Astrocyte (in vitro differentiated cells and primary cell): ENCODE measurements around the gene SORD.
"Not testable (repeated sequence)": the region's sequence is repeated elsewhere in the genome, so short reads cannot be mapped to it uniquely, and the experiment has no call there.

Experiments used
- EZH2 ChIP-seq: IDR thresholded peaks from 2 replicates; pipeline ENCODE4 v1.6.1; 2012; ENCODE audit warnings: mild to moderate bottlenecking, low read length, inconsistent platforms; ENCODE audit not compliant: insufficient read depth
- TF ChIP-seq, protein P1 (sequence below): IDR thresholded peaks from 2 replicates; pipeline ENCODE4 v1.5.1; 2011; ENCODE audit warnings: low read depth, mild to moderate bottlenecking, inconsistent platforms, low read length, moderate library complexity; ENCODE audit not compliant: insufficient read depth

DNA sequence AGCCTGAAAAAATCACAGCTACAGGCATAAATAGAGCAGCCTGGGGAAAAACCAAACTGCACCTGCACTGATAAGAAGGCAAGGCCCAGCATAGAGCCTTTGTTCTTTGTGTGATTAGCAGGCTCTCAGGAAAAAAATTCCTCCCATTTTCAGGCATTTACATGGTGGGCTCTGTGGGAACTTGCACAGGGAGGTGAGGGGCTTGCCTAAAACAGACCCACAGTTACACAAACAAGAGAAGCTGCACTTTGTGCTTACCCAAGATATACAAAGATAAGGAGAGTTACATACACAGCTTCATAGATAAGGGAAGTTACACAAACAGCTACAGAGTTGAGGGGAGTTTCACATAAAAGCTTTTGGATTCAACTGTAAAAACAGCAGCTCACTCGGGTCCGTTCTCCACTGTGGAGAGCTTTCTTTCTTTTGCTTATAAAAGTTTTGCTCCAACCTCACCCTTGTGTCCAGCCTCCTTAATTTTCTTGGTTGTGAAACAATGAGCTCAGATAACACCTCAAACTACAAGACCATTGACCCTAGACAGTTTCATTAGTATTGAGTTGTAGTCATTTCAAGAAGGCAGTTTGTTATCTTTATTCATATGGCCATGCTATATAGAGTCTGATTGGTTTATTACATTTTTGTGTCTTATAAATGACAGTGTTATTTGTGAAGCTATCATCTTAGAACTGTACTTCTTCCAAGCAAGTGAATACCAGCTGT is 43.2 kb upstream of the SORD start:
- TF ChIP-seq, protein P1, sequence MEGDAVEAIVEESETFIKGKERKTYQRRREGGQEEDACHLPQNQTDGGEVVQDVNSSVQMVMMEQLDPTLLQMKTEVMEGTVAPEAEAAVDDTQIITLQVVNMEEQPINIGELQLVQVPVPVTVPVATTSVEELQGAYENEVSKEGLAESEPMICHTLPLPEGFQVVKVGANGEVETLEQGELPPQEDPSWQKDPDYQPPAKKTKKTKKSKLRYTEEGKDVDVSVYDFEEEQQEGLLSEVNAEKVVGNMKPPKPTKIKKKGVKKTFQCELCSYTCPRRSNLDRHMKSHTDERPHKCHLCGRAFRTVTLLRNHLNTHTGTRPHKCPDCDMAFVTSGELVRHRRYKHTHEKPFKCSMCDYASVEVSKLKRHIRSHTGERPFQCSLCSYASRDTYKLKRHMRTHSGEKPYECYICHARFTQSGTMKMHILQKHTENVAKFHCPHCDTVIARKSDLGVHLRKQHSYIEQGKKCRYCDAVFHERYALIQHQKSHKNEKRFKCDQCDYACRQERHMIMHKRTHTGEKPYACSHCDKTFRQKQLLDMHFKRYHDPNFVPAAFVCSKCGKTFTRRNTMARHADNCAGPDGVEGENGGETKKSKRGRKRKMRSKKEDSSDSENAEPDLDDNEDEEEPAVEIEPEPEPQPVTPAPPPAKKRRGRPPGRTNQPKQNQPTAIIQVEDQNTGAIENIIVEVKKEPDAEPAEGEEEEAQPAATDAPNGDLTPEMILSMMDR: not testable (repeated sequence)
- not testable (repeated sequence) for TF ChIP-seq EZH2
